Bone marrow (tissue), 2 donors: Measurements from ENCODE around the gene CDH22.
A peak's percentile ranks its signal among the peaks of the same experiment; 100 is the strongest.

ENCODE experiments used
- DNase-seq, 2 donors: peaks; one replicate each; lab custom pipeline; 2025; lab: John Stamatoyannopoulos, UW

Gene CDH22

DNA sequence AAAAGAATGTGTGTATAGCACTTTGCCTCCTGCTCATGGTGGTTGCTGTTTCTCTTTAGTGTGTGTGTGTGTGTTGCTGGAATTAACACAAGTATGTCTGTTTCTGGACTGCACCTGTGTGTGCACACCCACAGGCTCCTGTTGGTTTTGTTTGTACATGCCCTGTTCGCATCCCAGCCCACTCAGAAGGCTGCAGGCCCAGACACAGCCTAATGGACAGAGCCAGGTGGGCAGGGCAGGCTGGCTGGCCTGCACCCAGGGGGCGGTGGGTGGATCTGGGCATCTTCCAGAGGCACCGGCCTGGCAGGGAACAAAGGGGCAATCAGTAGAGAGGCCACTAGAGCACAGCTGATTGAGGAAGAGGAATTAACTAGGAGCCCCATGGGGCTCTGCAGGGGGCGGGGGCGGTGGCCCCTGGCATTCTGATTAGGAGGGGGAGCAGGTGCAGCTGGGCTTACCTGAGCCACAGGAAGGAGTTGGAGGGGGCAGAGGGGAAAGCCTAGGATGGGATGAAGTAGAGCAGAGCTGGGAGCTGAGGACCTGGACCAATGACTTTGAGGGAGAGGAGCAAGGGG, 168.3 kb downstream of the CDH22 start:
- DNase-seq: no peak

- DNase-seq: no peak
Observed at GRCh38 chr20:46139266-46139889, 168.9 kb downstream of the CDH22 start.

GRCh38 chr20:46137816-46138215, 170.5 kb downstream of the CDH22 start:
- DNase-seq: no peak

DNA sequence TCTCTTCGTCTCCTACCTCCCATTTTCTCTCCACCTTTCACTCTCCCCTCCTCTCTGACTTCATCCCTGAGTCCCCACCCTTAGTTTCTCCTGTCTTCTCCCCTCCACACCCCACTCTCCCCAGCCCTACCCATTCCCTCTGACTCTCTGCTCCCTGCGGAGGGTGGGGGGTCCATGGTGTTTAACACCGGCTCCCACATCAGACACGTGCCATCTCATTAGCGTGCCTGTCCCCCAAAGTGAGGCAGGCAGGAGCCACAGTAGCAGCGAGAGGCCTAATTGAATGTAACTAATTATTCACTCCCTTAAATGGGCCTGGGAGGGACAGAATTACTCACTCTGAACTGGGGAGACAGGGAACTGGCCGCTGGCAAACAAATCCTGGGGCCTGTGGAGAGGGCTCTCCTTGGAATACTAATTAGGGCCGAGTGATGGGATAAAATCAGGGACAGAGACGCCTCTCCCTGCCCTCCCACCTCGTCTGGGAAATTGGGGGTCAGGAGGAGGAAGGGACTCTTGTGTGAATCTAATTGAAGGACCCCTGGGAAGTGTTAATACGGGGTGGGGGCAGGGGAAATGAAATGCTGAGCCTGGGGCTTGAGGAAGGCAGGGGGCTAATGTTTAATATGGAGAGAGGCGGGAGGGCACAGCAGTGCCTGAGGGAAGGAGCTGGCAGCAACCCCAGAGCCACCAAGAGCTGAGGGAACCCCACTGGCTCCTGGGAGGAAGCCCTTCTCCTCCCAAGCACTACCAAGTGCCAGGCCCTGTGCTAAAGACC, 172.3 kb downstream of the CDH22 start:
- DNase-seq: no peak

DNA sequence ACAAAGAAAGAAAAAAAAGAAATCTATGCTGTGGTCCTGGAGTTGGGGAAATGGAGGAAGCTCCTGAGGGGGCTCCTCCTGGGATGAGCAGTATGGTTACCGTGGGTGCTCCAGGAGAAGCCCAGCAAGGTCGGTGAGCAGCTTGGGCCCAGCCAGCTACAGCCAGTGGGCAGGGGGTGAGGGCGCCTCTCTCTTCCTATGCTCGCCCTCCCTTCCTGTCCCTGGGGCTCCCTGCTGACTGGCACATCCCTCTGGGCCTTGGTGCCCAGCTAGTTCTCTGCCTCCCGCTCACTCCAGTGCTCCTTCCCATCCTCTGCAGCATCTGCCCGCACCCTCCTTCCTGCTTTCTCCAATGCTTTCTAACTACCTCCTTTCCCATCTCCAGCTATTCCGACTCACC, 173.6 kb downstream of the CDH22 start:
- DNase-seq: no peak

GRCh38 chr20:46133886-46134654, 174.2 kb downstream of the CDH22 start:
- DNase-seq: no peak

DNA sequence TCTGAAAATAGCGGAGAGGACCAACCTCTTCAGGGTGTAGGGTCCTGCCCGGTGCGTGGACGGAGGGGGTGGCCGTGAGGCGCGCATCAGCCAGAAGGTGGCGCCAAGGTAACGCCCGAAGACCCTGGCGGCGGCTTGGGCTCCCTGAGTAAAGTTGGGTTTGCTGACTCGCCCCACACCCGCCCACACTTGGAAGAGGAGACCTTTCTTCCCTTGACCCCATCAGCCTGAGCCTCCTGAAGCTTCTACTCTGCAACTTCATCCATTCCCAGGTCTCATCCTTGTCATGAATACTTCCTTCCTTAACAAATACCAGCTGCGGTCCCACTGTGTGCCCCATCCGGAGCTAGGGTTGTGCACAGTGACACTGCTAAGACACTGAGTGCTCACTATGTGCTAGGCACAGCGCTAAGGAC, 175.6 kb downstream of the CDH22 start:
- DNase-seq: peak in 1 of 2 donors; percentile 23

DNA sequence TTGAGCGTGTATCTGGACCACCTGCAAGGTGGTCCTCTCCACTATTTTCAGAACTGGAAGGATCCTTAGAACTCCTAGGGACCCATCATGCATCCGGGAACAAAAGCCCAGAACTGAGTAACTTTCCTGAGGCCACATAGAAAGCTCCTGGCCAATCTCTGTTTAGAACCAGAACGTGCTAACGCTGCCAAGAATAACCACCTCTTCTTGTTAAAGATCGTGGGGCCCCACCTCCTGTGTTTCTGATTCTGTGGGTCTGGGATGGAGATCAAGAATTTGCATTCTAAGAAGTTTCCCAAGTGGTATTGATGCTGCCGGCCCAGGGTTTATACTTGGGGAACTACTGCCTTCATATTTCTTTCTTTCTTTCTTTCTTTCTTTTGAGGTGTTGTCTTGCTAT, 176.9 kb downstream of the CDH22 start:
- no peak for DNase-seq

DNA sequence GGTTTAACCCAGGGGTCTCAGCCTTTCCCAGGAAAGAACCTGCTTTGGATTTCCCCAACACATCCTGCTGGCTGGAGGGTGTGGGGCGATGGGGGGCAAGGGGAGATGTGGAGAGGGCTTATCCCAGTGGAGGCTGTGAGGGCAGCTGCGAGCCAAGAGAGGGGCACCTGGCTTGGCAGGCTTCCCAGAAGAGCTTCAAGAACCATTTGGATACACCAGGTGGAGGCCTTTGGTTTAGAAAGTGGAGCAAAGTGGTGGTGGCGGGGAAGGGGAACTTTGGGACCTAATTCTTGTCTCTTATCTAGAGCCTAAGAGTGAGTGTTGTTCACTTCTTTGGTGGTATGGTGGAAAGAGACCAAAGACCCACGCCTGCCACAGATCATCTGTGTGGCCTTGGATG, 177.8 kb downstream of the CDH22 start:
- no peak for DNase-seq

- no peak for DNase-seq
Observed at GRCh38 chr20:46129955-46130481, 178.3 kb downstream of the CDH22 start.

DNA sequence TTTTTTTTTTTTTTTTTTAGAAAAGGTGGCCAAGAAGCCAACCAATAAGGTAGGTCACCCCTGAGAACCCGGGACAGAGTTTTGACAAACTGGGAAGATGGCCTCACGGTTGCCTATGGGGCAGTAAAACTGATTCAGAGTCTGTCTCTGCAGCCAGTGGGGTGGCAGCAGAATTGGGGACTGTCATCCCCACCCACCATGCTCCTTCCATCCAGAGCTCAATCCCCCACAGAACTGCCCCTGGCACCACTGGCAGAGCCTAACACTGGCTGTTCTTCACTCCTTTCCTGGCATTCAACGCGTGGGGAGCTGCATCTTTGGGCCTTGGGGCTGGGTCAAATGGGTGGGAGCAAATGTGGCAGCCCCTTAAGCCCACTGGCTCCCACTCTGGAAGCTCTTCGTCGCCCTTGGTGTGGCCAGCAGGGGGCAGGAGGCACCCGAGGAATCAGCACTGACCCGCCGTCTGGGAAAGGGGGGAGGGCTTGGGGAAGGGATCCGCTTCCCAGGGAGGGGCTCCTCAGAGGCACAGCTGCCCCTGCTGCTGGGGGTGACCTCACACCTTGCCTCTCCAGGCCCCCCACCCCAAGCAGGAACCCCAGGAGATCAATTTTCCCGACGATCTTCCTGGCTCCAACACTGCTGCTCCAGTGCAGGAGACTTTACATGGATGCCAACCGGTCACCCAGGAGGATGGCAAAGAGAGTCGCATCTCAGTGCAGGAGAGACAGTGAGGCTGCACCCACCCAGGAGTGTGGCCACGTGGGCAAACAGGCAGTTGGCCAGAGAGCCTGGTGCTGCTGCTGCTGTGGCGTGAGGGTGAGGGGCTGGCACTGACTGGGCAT, 179.8 kb downstream of the CDH22 start:
- DNase-seq: no peak

- no peak for DNase-seq
Observed at GRCh38 chr20:46127396-46128010, 180.8 kb downstream of the CDH22 start.

DNA sequence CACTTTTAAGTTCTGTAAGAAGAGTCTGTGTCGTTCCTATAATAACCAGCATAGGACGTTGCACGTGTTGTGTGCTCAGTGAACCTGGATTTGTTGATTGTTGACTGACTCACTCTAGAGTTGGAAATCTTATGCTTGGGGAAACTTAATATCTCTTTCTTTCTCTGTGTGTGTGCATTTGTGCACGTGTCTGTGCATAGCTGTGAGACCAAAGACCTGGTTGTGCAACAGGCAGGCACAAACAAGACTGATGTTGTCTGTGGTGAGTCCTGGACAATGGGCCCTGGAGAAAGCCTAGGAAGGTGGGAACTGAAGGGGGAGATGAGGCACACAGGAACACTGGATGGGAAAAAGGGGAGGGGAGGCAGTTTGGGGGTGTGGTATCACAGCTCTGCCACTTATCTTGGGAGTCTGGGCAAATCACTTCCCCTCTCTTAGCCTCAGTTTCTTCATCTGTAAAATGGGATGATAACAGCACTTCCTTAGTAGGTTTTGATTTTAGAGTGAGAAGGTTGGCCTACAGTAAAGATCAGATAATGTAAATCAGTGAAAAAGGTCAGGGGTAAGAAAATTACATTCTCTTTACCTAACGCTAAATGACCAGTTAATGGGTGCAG, 181.8 kb downstream of the CDH22 start:
- DNase-seq: no peak
